ENCODE results near the gene NOTCH3.
A peak's percentile ranks its signal among the peaks of the same experiment; 100 is the strongest.

NOTCH3 gene

GRCh38 chr19:15200553-15201364, at the start of gene NOTCH3:
TSS of gene NOTCH3 (minus strand) at chr19:15200995. CDS start at chr19:15200905, 90 bp downstream.
- TF ChIP-seq, protein P1, sequence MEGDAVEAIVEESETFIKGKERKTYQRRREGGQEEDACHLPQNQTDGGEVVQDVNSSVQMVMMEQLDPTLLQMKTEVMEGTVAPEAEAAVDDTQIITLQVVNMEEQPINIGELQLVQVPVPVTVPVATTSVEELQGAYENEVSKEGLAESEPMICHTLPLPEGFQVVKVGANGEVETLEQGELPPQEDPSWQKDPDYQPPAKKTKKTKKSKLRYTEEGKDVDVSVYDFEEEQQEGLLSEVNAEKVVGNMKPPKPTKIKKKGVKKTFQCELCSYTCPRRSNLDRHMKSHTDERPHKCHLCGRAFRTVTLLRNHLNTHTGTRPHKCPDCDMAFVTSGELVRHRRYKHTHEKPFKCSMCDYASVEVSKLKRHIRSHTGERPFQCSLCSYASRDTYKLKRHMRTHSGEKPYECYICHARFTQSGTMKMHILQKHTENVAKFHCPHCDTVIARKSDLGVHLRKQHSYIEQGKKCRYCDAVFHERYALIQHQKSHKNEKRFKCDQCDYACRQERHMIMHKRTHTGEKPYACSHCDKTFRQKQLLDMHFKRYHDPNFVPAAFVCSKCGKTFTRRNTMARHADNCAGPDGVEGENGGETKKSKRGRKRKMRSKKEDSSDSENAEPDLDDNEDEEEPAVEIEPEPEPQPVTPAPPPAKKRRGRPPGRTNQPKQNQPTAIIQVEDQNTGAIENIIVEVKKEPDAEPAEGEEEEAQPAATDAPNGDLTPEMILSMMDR (IDR thresholded peaks at IDR 0.05; ENCODE audit: low read depth, low read length), result no peak
- peak within 1 kb of the TSS; percentile 70 for H3K4me3 ChIP-seq (ENCODE audit: low read depth, low read length)

GRCh38 chr19:15250640-15250993, 49.8 kb upstream of the NOTCH3 start:
- TF ChIP-seq, protein P1 (IDR thresholded peaks at IDR 0.05; ENCODE audit: low read depth, low read length), result no peak
- H3K4me3 ChIP-seq (ENCODE audit: low read depth, low read length), result 0 out of 2 replicates have a peak overlapping the region, but pooled peaks have one; percentile 23

DNA sequence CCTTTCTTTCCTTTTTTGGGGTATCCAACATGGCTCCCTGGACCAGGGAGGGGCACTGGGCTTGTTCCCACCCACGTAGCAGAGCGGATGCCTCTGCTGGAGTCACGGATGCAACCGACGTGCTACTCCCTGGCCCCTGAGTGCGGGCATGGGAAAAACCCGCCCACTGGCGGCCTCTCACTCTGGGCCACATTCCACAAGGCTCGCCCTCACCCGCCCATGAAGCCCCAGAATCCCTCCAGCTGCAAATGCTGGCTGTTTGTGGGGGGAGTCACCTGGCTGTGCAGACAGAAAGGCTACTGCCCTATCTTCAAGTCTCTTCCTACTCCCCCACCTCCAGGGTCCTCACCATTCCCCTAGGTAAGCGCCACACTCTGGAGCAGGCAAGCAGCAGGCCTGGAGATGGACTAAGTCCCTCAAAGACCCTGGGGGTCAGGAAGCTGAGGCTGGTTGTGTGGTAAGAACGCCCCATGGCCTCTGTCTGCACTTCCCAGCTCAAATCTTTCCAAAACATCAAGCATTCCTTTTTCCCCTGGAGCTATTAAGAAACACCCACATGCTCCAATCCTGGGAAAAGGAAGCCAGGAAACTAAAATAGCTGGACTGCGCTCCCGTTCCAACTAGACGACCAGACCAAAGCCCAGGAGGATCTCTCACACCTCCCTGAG, 49.3 kb upstream of the NOTCH3 start:
- H3K4me3 ChIP-seq (ENCODE audit: low read depth, low read length), result 0 out of 2 replicates have a peak overlapping the region, but pooled peaks have one; percentile 5
- TF ChIP-seq, protein P1 (IDR thresholded peaks at IDR 0.05; ENCODE audit: low read depth, low read length), result no peak

GRCh38 chr19:15249528-15249874, 48.7 kb upstream of the NOTCH3 start:
- no peak overlapping the region for H3K4me3 ChIP-seq (ENCODE audit: low read depth, low read length)

GRCh38 chr19:15248648-15249527, 48.1 kb upstream of the NOTCH3 start:
- TF ChIP-seq, protein P1 (IDR thresholded peaks at IDR 0.05; ENCODE audit: low read depth, low read length), result no peak
- H3K4me3 ChIP-seq (ENCODE audit: low read depth, low read length), result no peak overlapping the region

More at GRCh38 chr19:15249528-15249874, 48.7 kb upstream of the NOTCH3 start:
- TF ChIP-seq, protein P1 (IDR thresholded peaks at IDR 0.05; ENCODE audit: low read depth, low read length), result no peak

DNA sequence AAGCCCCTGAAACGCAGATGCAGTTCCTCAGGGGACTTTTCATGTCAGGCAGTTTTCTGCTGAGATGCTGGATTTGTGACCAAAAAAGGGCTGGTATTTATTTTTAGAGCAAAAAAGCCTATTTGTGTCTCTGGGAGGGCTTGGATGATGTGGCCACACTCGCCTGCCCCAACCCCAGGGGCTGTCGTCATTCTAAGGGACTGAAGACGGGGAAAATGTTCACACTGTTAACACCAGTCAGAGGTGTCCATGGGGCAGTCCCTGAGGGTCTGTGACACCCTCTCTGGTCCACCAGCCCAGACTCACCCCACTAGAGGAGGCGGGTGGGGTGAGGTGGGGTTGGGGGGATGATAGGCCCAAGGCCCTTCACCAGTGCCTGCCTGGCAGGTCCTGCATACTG, 47.3 kb upstream of the NOTCH3 start:
- TF ChIP-seq, protein P1 (IDR thresholded peaks at IDR 0.05; ENCODE audit: low read depth, low read length), result no peak

More for the DNA sequence above, 47.3 kb upstream of the NOTCH3 start:
- no peak overlapping the region for H3K4me3 ChIP-seq (ENCODE audit: low read depth, low read length)
